Measurements from ENCODE around the gene FOXP3.
"Not testable (repeated sequence)": the region's sequence is repeated elsewhere in the genome, so short reads cannot be mapped to it uniquely, and the experiment has no call there.

FOXP3 gene

GRCh38 chrX:49264460-49264859, at the start of gene FOXP3:
Gene FOXP3 (minus strand): TSS chrX:49264710. CDS start chrX:49258505, 6,205 bp downstream.
- DNase-seq = no peak

GRCh38 chrX:49312176-49312575, 47.7 kb upstream of the FOXP3 start:
- no peak for DNase-seq

- no peak for DNase-seq
Measured at GRCh38 chrX:49310371-49310770, 45.9 kb upstream of the FOXP3 start.

GRCh38 chrX:49309401-49309981, 45.0 kb upstream of the FOXP3 start:
- no peak for DNase-seq

- no peak for DNase-seq
Measured at GRCh38 chrX:49308604-49309269, 44.2 kb upstream of the FOXP3 start.

- not testable (repeated sequence) for DNase-seq
Measured at GRCh38 chrX:49307775-49308174, 43.3 kb upstream of the FOXP3 start.

GRCh38 chrX:49303346-49303745, 38.8 kb upstream of the FOXP3 start, which contains the start of gene GAGE10:
Gene GAGE10 (plus strand): TSS chrX:49303646. CDS start chrX:49304860, 1,214 bp downstream.
- no peak for DNase-seq

- no peak for DNase-seq
Measured at GRCh38 chrX:49300703-49301102, 36.2 kb upstream of the FOXP3 start.

- not testable (repeated sequence) for DNase-seq
Measured at GRCh38 chrX:49299293-49299692, 34.8 kb upstream of the FOXP3 start.

- no peak for DNase-seq
Measured at GRCh38 chrX:49292400-49293362, 28.2 kb upstream of the FOXP3 start.

- peak; percentile 55 for DNase-seq
Measured at GRCh38 chrX:49291615-49292337, 27.3 kb upstream of the FOXP3 start.

GRCh38 chrX:49290215-49290614, 25.7 kb upstream of the FOXP3 start:
- DNase-seq = no peak

GRCh38 chrX:49287665-49288064, 23.2 kb upstream of the FOXP3 start:
- DNase-seq = no peak

- no peak for DNase-seq
Measured at GRCh38 chrX:49286581-49286980, 22.1 kb upstream of the FOXP3 start.

GRCh38 chrX:49286136-49286535, 21.6 kb upstream of the FOXP3 start:
- DNase-seq = no peak

GRCh38 chrX:49284212-49284611, 19.7 kb upstream of the FOXP3 start:
- DNase-seq = no peak

GRCh38 chrX:49282647-49283011, 18.1 kb upstream of the FOXP3 start:
- no peak for DNase-seq

- DNase-seq = no peak
Measured at GRCh38 chrX:49278081-49278480, 13.6 kb upstream of the FOXP3 start.

GRCh38 chrX:49277535-49277830, 13.0 kb upstream of the FOXP3 start:
- no peak for DNase-seq

- DNase-seq = no peak
Measured at GRCh38 chrX:49276671-49277534, 12.4 kb upstream of the FOXP3 start.

- DNase-seq = no peak
Measured at GRCh38 chrX:49276207-49276606, 11.7 kb upstream of the FOXP3 start.

GRCh38 chrX:49273181-49273727, 8.7 kb upstream of the FOXP3 start:
- no peak for DNase-seq
